IPS-11a (cell line): ENCODE results near the gene EIF3L.

Experiments
- H3K4me3 ChIP-seq: one replicate; pipeline ENCODE4 v1.5.1; 2013; ENCODE audit warnings: low read depth, low read length, control low read depth

The EIF3L gene

DNA sequence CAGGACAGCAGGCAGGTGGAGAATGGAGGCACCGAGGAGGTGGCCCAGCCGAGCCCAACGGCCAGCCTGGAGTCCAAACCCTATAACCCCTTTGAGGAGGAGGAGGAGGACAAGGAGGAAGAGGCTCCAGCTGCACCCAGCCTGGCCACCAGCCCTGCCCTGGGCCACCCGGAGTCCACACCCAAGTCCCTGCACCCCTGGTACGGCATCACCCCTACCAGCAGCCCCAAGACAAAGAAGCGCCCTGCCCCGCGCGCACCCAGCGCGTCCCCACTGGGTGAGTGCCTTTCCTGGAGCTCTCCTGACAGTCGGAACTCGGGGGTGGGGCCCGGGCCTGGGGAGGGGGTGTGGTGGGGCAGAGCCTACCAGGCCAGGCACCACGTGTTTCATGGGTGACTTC lies 76.5 kb downstream of the EIF3L start:
- no peak overlapping the region for H3K4me3 ChIP-seq

- H3K4me3 ChIP-seq, result no peak overlapping the region
Measured at GRCh38 chr22:37926358-37926757, 77.1 kb downstream of the EIF3L start.

- no peak overlapping the region for H3K4me3 ChIP-seq
Measured at GRCh38 chr22:37926771-37927636, 77.8 kb downstream of the EIF3L start.

DNA sequence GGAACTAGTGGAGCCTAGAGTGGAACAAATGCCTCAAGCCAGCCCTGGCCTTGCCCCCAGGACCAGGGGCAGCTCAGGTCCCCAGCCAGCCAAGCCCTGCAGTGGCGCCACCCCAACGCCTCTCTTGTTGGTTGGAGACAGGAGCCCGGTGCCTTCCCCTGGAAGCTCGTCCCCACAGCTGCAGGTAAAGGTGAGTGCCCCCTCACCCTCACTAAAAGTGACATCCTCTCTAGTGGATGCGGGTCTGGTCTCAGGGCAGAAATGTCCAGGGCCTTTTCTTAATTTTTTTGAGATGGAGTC lies 78.4 kb downstream of the EIF3L start:
- H3K4me3 ChIP-seq, result no peak overlapping the region

DNA sequence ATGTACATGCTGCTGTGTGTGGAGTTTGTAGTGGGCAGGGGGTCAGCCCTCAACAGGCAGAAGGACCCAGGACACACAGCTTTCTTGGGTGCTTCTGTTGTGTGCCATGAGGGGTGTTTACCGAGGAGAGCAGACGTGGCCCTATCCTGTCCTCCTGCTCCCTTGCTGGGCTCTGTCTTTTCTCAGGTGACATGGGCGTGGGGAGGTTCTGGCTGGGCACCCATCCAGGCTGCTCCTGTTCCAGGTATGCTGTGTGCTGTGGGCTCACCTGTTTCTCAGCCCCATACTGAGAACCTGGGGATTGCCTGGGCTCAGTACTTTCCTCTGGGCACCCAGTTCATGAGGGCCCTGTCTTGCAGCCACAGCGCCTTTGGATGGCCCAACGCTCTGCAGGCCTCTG lies 80.2 kb downstream of the EIF3L start:
- H3K4me3 ChIP-seq, result no peak overlapping the region

DNA sequence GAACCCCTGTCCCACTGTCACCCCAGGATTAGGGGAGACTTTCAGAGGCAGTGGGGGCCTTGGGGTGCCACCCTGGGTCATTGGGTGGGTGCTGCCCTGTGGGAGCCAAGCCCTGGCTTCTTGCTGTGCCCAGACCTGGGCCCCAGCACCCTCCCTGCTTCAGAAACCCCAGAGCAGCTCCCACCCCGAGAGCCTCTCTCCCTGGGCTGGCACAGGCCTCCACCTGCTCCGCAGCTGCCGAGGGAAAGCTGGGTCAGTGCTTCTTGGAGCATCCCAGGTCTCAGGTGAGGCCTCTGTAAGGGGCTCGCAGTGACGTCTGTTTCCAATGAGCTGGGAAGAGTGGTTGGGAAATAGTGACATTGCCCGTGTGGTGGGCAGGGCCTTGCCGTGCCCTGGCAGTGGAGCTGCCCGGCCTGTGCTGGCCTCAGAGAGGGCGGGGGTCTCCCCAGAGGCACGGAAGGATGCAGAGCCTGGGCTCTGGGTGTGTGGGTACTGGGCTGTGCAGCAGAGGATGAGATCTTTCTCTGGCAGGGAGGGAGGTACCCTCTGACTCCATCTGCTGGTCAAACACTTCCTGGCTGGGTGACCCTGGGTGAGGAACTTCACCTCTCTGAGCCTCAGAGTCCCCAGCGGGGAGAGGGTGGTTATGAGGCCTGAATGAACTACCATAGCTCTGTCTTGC lies 81.2 kb downstream of the EIF3L start:
- H3K4me3 ChIP-seq, result no peak overlapping the region

GRCh38 chr22:37930952-37931440 lies 81.8 kb downstream of the EIF3L start:
- H3K4me3 ChIP-seq, result no peak overlapping the region

DNA sequence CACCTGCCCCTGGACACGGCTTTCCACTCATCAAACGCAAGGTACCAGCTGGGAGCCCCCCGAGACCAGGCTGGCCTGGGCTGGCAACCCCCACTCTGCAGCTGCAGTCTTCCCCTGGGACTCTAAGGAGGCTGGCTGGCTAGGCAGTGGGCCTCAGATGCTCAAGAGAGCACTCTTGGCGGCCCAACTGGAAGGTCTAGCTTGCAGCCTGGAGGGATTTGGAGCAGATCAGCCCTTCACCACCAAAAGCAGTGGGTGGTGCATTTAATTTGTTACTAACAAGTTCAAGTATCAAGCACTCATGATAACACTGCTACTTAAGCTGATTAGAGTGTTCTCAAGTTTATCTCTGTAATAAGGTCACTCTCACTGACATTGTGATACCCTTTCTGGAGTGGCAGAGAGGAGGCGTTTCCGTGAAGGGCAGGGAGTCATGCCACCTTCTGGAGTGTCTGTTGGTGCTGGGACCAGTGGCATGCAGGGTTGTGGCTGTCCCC lies 82.7 kb downstream of the EIF3L start:
- H3K4me3 ChIP-seq, result no peak overlapping the region

DNA sequence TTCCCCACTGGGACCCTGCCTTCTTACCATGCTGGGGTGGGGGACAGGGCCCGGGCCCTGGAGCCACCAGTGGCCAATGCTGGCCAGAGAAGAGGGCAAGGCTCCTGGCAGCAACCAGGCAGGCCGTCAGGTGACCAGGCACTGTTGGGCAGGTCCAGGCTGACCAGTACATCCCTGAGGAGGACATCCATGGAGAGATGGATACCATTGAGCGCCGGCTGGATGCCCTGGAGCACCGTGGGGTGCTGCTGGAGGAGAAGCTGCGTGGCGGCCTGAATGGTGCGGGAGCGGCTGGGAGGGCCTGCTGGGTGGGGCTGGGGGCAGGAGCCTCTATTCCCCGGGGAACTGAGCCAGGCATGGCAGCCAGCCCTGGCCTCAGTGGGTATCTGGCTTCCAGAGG lies 83.2 kb downstream of the EIF3L start:
- no peak overlapping the region for H3K4me3 ChIP-seq

DNA sequence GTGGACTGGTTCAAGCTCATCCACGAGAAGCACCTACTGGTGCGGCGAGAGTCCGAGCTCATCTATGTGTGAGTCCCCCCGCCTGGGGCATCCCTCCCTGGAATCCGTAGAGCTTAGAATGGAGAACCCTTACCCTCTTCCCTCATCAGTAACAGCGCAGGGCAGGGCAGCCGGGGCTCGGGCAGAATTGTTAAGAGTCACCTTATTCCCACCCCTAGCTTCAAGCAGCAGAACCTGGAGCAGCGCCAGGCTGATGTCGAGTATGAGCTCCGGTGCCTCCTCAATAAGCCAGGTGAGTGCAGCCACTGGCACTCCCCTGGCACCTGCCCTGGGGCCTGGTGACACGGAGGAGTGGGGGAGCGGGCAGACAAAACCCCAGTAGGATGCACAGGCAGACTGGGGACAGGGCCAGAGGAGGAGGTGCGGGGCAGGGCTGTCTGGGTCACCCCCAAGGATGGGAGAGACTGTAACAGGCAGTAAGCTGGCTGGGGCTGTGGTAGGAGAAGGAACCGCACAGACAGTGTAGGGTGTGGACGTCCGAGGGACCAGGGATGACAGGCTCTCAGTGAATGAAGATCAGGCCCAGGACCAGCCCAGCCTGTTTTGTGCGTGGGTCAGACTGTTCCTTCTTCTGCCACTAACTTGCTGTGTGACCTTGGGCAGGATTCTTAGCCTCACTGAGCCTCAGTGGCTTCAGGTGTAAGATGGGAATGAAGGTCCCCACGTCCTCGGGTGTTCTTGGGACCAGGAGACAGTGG lies 83.8 kb downstream of the EIF3L start:
- H3K4me3 ChIP-seq, result no peak overlapping the region

DNA sequence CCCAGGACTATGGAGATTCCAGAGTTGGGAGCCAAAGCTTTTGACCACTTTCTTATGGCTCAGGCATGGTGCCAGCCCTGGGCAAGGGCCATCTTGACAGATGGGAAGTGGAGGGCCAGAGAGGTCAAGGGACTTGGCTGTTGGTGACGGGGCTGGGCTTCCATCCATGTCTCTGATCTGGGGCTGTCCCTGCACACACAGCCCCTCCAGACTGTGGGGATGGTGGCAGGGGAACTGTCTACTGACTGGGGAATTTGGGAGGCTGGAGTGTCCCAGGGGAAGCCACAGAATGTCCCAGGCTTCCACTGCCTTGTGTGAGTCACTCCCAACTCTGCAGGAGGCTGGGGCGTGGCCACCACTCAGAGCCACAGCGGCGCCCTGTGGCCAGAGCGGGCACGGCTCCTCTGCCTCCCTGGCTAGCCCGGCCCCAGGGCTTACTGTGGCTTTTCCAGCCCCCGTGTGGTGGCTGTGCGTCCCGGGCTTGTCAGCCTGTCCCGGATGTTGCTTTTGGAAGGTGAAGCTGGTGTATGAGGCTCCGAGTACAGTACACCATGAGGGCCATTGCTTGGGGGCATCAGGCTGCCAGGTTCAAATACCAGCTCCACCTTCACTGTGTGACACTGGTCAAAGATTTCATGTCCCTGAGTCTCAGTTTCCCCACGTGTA lies 84.6 kb downstream of the EIF3L start:
- H3K4me3 ChIP-seq, result no peak overlapping the region
